Heart left ventricle (tissue), 16 donors: ENCODE data around the gene MAML3. TPM values are rescaled to one million over a fixed set of nuclear protein-coding genes. Genes with fewer than 3 reads are reported as not detected.
"Not testable (repeated sequence)": the region's sequence is repeated elsewhere in the genome, so short reads cannot be mapped to it uniquely, and the experiment has no call there.

Experiments
- ATAC-seq, 4 donors: fragments of 200-7000 bp; cut with Tn5 transposase; one replicate each; pipeline ENCODE4 v1.9.1; 2020 to 2022; ENCODE audit warnings: moderate library complexity in 4 of 4, mild to moderate bottlenecking in 3 of 4, moderate number of reproducible peaks in 1 of 4
- DNase-seq, 5 donors: peaks; one replicate each; pipeline ENCODE4 v3.0.0-alpha.2; 2020
- H3K27ac ChIP-seq, 12 donors: fragments of 200-600 bp; sonication (generic) in 4 of 12; one replicate each; pipeline versions ENCODE4 v1.5.0 to v1.8.0; 2016 to 2022; ENCODE audit warnings: mild to moderate bottlenecking in 2 of 12
- H3K27me3 ChIP-seq, 9 donors: fragments of 200-600 bp; sonication (generic) in 2 of 9; one replicate each; pipeline versions ENCODE4 v1.5.1 to v1.8.0; 2016 to 2022; ENCODE audit warnings: mild to moderate bottlenecking in 3 of 9
- H3K36me3 ChIP-seq, 9 donors: fragments of 200-600 bp; sonication (generic) in 2 of 9; one replicate each; pipeline versions ENCODE4 v1.5.0 to v1.8.0; 2018 to 2022; ENCODE audit warnings: mild to moderate bottlenecking in 2 of 9
- H3K4me1 ChIP-seq, 12 donors: fragments of 200-600 bp; sonication (generic) in 4 of 12; one replicate each; pipeline versions ENCODE4 v1.5.0 to v1.8.0; 2016 to 2022; ENCODE audit warnings: mild to moderate bottlenecking in 3 of 12
- H3K4me3 ChIP-seq, 12 donors: fragments of 200-600 bp; sonication (generic) in 4 of 12; one replicate each; pipeline versions ENCODE4 v1.5.0 to v1.8.0; 2017 to 2022; ENCODE audit warnings: mild to moderate bottlenecking in 9 of 12, moderate library complexity in 4 of 12
- H3K9me3 ChIP-seq, 12 donors: fragments of 200-600 bp; sonication (generic) in 4 of 12; one replicate each; pipeline versions ENCODE4 v1.5.0 to v1.8.0; 2016 to 2022; ENCODE audit warnings: mild to moderate bottlenecking in 1 of 12
- POLR2A ChIP-seq, 2 donors: fragments of 450-650 bp; IDR thresholded peaks; one replicate each; pipeline ENCODE4 v1.6.1; 2017; ENCODE audit warnings: antibody characterized with exemption in 2 of 2, mild to moderate bottlenecking in 2 of 2, moderate library complexity in 2 of 2
- WGBS, 4 donors: extraction: QIAGEN DNeasy Blood & Tissue Kit in 2 of 4; methylation state at CpG; one replicate each; pipeline versions ENCODE4 v1.1.5 to v1.1.7; 2013 to 2018; 5-methylcytosine and 5-hydroxymethylcytosine counted together
- intact Hi-C, 10 donors: fragments of 100-400 bp; cut with DNase I; formaldehyde crosslinking; loops; one replicate each; pipeline versions ENCODE4 v1.11.1 to v1.14.2; 2022
- polyA plus RNA-seq, 2 donors: library from polyadenylated mRNA; stranded (reverse); fragments of 200-250 nt; gene quantifications; one replicate each; pipeline ENCODE4 v1.2.3, GENCODE V29; 2013
- total RNA-seq, 9 donors: library from RNA; depleted of rRNA in 2 of 9; stranded (reverse); fragments of >200 nt in 2 of 9; fragmentation: NEBNext Ultra II Directional in 3 of 9; extraction: Animal tissue kit (Norgen Biotek cat#: 25700) in 3 of 9; gene quantifications; one replicate each; pipeline versions ENCODE4 v1.1.0 to v1.2.4, GENCODE V29; 2016 to 2023
- TF ChIP-seq, protein P1 (sequence below), 12 donors: fragments of 200-600 bp; sonication (generic) in 4 of 12; IDR thresholded peaks; one replicate each; pipeline versions ENCODE4 v1.5.0 to v1.8.0; 2018 to 2022; ENCODE audit warnings: antibody characterized with exemption in 12 of 12, mild to moderate bottlenecking in 5 of 12
- donor health status: ischemic (EF 13 %, LVEDD 7.1; RV severe dilation, severe dysfunction).
- donor health status: healthy with polysubstance abuse.
- donor health status: DM: no; HTN: yes; CAD: no.
- donor health status: DM: no; HTN: no; CAD: no.
- donor health status: ischemic (EF 25% LVEDD 6.9; RV normal size, moderate dysfunction).
- donor health status: ischemic (EF 25% LVEDD 5.7; RV mildly dilated, moderate dysfunction).
- donor health status: healthy.
- donor health status: DM: yes; HTN: yes; CAD: no.
- donor health status: ischemic (EF 35%, LVEDD 5.7; RV mildly dilated, moderate dysfunction).
- donor health status: nonischemic (EF 11% LVEDD 7.7; RV severe dilation, severe dysfunction).
- donor health status: DM: yes; HTN: yes; CAD: no.
- donor health status: PGD.
- donor health status: ischemic (EF 29% LVEDD 5.4; RV normal size, mild dysfunction).
- donor health status: nonischemic (EF 23%, LVEDD 6.1; RV moderate dilation, normal function).

MAML3 gene
- total and polyA plus RNA-seq, 11 donors, result 0.76 to 5.9 (median 2.4) TPM

DNA sequence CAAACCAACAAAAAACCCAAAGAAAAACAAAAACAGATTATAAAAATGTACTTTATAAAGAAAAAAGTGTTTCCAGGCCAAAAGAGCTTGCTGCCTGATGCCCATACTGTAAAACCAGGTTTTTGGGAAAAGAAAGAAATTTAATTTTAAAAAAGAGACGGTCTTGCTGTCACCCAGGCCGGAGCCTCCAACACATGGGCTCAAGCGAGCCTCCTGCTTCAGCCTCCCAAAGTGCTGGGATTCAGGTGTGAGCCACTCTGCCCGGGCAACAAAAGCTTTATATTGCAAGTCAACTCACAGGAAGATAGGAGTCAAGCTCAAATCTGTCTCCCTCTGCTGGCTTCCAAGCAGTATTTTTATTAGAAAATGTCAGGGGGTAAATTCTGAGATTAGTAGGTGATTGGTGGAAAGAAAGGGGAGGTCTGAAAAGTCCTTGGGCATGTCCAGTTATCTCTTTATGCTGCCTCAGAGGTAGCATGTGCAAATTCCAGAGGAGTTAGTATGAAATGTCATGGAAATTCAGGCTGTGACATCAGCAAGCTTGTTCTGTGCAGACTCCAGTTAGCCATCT lies 449.0 kb downstream of the MAML3 start:
- 94 to 98% (median 97%) methylated on average over 4 of the region's 4 CpGs for WGBS, 4 donors
- peaks cover 0 to 4% (median 0%) of the 10 kb centered on the region in 12 donors for H3K9me3 ChIP-seq
- no peaks in the 10 kb centered on the region for H3K27me3 ChIP-seq
- intact Hi-C loops, result no loop called here
- H3K4me3 ChIP-seq, result no peak overlapping the region
- no peak for DNase-seq
- peaks cover 0 to 58% (median 43%) of the 10 kb centered on the region in 9 donors for H3K36me3 ChIP-seq
- peaks cover 0 to 5% (median 1%) of the 10 kb centered on the region in 12 donors for H3K4me1 ChIP-seq
- H3K27ac ChIP-seq, result no peak overlapping the region
- TF ChIP-seq, protein P1, sequence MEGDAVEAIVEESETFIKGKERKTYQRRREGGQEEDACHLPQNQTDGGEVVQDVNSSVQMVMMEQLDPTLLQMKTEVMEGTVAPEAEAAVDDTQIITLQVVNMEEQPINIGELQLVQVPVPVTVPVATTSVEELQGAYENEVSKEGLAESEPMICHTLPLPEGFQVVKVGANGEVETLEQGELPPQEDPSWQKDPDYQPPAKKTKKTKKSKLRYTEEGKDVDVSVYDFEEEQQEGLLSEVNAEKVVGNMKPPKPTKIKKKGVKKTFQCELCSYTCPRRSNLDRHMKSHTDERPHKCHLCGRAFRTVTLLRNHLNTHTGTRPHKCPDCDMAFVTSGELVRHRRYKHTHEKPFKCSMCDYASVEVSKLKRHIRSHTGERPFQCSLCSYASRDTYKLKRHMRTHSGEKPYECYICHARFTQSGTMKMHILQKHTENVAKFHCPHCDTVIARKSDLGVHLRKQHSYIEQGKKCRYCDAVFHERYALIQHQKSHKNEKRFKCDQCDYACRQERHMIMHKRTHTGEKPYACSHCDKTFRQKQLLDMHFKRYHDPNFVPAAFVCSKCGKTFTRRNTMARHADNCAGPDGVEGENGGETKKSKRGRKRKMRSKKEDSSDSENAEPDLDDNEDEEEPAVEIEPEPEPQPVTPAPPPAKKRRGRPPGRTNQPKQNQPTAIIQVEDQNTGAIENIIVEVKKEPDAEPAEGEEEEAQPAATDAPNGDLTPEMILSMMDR (IDR thresholded peaks at IDR 0.05), result peak in 1 of 12 donors; percentile 16
- TF ChIP-seq POLR2A (IDR thresholded peaks at IDR 0.05), result no peak
- ATAC-seq, result no peak

DNA sequence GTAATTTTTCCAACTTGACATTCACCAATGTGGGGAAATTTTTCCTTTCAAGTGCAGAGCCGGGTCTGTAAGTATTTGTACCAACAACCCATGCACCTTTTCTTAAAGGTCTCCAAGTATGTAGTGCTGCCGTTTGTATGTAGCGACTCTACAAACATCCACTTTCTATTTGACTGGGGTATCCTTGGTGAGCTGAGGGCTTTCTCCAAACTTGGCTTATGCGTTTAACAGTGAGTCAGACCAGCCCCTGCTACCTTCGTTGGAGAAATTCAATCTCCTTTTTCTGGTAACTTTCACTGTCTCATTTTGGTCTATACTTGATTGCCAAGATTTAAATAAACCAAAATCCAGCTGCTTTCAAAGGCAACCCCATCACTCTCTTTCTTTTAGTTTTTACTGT lies 453.4 kb downstream of the MAML3 start:
- 89 to 93% (median 90%) methylated on average over 5 of the region's 5 CpGs for WGBS, 4 donors
- intact Hi-C loops, result no loop called here
- ATAC-seq, result no peak

DNA sequence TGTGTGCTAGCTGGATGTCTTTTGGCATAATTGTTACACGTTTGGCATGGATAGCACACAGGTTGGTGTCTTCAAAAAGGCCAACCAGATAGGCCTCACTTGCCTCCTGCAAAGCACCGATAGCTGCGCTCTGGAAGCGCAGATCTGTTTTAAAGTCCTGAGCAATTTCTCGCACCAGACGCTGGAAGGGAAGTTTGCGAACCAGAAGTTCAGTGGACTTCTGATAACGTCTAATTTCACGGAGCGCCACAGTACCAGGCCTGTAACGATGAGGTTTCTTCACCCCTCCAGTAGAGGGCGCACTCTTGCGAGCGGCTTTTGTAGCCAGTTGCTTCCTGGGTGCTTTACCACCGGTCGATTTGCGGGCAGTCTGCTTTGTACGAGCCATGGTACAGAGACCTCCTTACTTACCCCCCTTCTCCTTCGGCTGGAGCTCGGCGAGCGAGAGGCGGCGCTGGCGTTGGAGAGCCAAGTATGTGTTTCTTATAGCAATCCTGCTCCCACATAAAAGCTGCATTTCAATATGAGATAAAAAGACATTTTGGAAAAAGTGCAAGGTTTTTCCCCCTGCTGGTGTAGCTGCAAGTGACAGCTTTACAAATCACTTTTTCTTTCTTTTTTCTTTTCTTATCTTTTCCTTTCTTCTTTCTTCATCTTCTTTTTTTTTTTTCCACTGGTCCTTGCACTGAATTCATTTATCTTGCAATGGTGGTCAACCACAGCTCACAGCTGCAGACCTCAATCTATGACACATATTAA lies 455.6 kb downstream of the MAML3 start:
- TF ChIP-seq, protein P1 (IDR thresholded peaks at IDR 0.05), result peak in 1 of 12 donors; percentile 11
- ATAC-seq, H3K4me1 ChIP-seq, H3K27me3 ChIP-seq, H3K27ac ChIP-seq, DNase-seq, H3K4me3 ChIP-seq, intact Hi-C loops: not testable (repeated sequence)
- peaks cover 0 to 57% (median 37%) of the 10 kb centered on the region in 9 donors for H3K36me3 ChIP-seq
- 92 to 97% (median 95%) methylated on average over 11 to 18 of the region's 25 CpGs for WGBS, 4 donors
- H3K9me3 ChIP-seq, result peaks cover 0 to 10% (median 0%) of the 10 kb centered on the region in 12 donors

More for the DNA sequence above, 453.4 kb downstream of the MAML3 start:
- Histone ChIP-seq H3K27me3 (no peaks in the 10 kb centered on the region), H3K4me3 (no peak overlapping the region), H3K9me3 (peaks cover 0 to 10% (median 0%) of the 10 kb centered on the region in 12 donors), H3K4me1 (no peaks in the 10 kb centered on the region), H3K27ac (no peak overlapping the region), H3K36me3 (peaks cover 0 to 73% (median 51%) of the 10 kb centered on the region in 9 donors)
- TF ChIP-seq, protein P1 (IDR thresholded peaks at IDR 0.05), result no peak
- TF ChIP-seq POLR2A (IDR thresholded peaks at IDR 0.05), result no peak
- DNase-seq, result no peak

DNA sequence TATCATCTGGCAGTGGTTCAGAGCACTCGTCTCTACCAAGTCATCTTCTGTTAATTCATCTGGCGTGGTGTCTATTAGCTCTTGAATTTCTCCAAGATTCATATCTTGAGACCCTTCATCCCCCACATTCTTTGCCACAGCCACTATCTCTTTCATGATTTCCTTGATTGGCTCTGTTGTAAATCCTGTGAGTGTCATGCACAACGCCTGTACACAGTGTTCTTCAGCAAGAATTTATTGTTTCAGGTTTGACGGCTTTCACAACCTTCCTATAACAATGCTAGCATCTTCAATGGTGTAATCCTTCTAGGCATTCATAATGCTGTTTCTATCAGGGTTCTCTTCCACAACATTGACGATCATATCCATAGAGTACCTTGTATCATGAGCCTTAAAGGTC lies 457.5 kb downstream of the MAML3 start:
- no peak overlapping the region for H3K27ac ChIP-seq

More for the DNA sequence above, 457.5 kb downstream of the MAML3 start:
- peaks cover 0 to 16% (median 10%) of the 10 kb centered on the region in 12 donors for H3K4me1 ChIP-seq
- H3K36me3 ChIP-seq, result peaks cover 0 to 46% (median 31%) of the 10 kb centered on the region in 9 donors
- H3K27me3 ChIP-seq, result no peaks in the 10 kb centered on the region
- no peak overlapping the region for H3K4me3 ChIP-seq
- TF ChIP-seq POLR2A (IDR thresholded peaks at IDR 0.05), result no peak
- TF ChIP-seq, protein P1 (IDR thresholded peaks at IDR 0.05), result no peak
- DNase-seq (no peak), ATAC-seq (no peak)
- WGBS, 4 donors, result 74 to 83% (median 78%) methylated on average over 5 of the region's 5 CpGs
- intact Hi-C loops, result no loop called here
- H3K9me3 ChIP-seq, result peaks cover 0 to 10% (median 0%) of the 10 kb centered on the region in 12 donors
